ENCODE results near the gene GIMAP5.

GIMAP5 gene

GRCh38 chr7:150753826-150754603 is 16.8 kb downstream of the GIMAP5 start:
- no peak for TF ChIP-seq ZFX (IDR thresholded peaks at IDR 0.05; ENCODE audit: borderline replicate concordance)
- TF ChIP-seq, protein P1, sequence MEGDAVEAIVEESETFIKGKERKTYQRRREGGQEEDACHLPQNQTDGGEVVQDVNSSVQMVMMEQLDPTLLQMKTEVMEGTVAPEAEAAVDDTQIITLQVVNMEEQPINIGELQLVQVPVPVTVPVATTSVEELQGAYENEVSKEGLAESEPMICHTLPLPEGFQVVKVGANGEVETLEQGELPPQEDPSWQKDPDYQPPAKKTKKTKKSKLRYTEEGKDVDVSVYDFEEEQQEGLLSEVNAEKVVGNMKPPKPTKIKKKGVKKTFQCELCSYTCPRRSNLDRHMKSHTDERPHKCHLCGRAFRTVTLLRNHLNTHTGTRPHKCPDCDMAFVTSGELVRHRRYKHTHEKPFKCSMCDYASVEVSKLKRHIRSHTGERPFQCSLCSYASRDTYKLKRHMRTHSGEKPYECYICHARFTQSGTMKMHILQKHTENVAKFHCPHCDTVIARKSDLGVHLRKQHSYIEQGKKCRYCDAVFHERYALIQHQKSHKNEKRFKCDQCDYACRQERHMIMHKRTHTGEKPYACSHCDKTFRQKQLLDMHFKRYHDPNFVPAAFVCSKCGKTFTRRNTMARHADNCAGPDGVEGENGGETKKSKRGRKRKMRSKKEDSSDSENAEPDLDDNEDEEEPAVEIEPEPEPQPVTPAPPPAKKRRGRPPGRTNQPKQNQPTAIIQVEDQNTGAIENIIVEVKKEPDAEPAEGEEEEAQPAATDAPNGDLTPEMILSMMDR (IDR thresholded peaks at IDR 0.05) = peak; percentile 23

GRCh38 chr7:150754951-150755350 is 17.7 kb downstream of the GIMAP5 start:
- H3K27ac ChIP-seq = no peak overlapping the region
- TF ChIP-seq, protein P1 (IDR thresholded peaks at IDR 0.05) = no peak
- TF ChIP-seq ZFX (IDR thresholded peaks at IDR 0.05; ENCODE audit: borderline replicate concordance) = no peak

More at GRCh38 chr7:150753826-150754603, 16.8 kb downstream of the GIMAP5 start:
- H3K27ac ChIP-seq = no peak overlapping the region

GRCh38 chr7:150755473-150756099 is 18.4 kb downstream of the GIMAP5 start:
- no peak for TF ChIP-seq ZFX (IDR thresholded peaks at IDR 0.05; ENCODE audit: borderline replicate concordance)
- TF ChIP-seq, protein P1 (IDR thresholded peaks at IDR 0.05) = no peak
- no peak overlapping the region for H3K27ac ChIP-seq

- no peak for TF ChIP-seq ZFX (IDR thresholded peaks at IDR 0.05; ENCODE audit: borderline replicate concordance)
- TF ChIP-seq, protein P1 (IDR thresholded peaks at IDR 0.05) = no peak
- H3K27ac ChIP-seq = no peak overlapping the region
Measured at GRCh38 chr7:150756166-150756565, 18.9 kb downstream of the GIMAP5 start.

DNA sequence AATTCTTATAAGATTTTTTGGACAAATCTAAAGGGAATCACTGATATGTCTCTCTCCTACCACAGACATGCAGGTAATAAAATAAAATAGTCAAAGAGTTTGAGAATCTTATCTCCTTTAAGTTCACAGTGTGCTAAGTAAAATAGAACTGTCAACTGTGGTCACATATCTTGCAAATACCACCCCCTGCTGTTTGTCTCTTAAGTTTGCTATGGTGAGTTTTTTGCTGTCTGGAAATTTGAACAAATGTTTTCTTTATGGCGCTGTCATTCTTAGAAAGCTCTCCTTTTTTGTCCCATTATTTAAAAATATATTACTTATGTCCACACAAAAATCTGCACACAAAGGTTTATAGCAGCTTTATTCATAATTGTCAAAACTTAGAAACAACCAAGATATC is 19.6 kb downstream of the GIMAP5 start:
- no peak overlapping the region for H3K27ac ChIP-seq
- TF ChIP-seq, protein P1 (IDR thresholded peaks at IDR 0.05) = peak; percentile 44
- TF ChIP-seq ZFX (IDR thresholded peaks at IDR 0.05; ENCODE audit: borderline replicate concordance) = no peak

- TF ChIP-seq, protein P1 (IDR thresholded peaks at IDR 0.05) = no peak
- no peak for TF ChIP-seq ZFX (IDR thresholded peaks at IDR 0.05; ENCODE audit: borderline replicate concordance)
- H3K27ac ChIP-seq = no peak overlapping the region
Measured at GRCh38 chr7:150759479-150759878, 22.3 kb downstream of the GIMAP5 start.

- no peak for TF ChIP-seq ZFX (IDR thresholded peaks at IDR 0.05; ENCODE audit: borderline replicate concordance)
- TF ChIP-seq, protein P1 (IDR thresholded peaks at IDR 0.05) = no peak
- no peak overlapping the region for H3K27ac ChIP-seq
Measured at GRCh38 chr7:150766334-150766709, 29.1 kb downstream of the GIMAP5 start.

Data from 22Rv1 (cell line).